ENCODE results near the gene PLEKHG3. TPM values are rescaled to one million over a fixed set of nuclear protein-coding genes. Genes with fewer than 3 reads are reported as not detected.

Gene PLEKHG3
- total and polyA plus RNA-seq, 2 of the 4 experiments (the other 2 are of a cell fraction) = 8.2 to 8.4 TPM

- Histone ChIP-seq H3K4me3 (ENCODE audit: insufficient read depth, low read depth, low read length) (peak overlapping the region; percentile 82; the same call in 1 of the 2 replicates), H3K27ac (ENCODE audit: insufficient read depth, low read length) (no peak overlapping the region)
- POLR2A ChIA-PET (ENCODE audit: unreplicated experiment) = no interaction called here
- TF ChIP-seq SMC3 (IDR thresholded peaks at IDR 0.05; ENCODE audit: low read depth, low read length) (no peak), CEBPB (IDR thresholded peaks at IDR 0.05; ENCODE audit: low read depth, low read length) (no peak), FOS (IDR thresholded peaks at IDR 0.05; ENCODE audit: low read depth, low read length) (no peak), CTCF (conservative IDR thresholded peaks at IDR 0.05; ENCODE audit: low read depth, low read length) (no peak), RCOR1 (IDR thresholded peaks at IDR 0.05; ENCODE audit: insufficient replicate concordance, low read length) (no peak), NFE2L2 (IDR thresholded peaks at IDR 0.05; ENCODE audit: low read depth, low read length) (no peak), RFX5 (IDR thresholded peaks at IDR 0.05; ENCODE audit: low read depth, low read length) (no peak), USF2 (IDR thresholded peaks at IDR 0.05; ENCODE audit: low read depth, low read length) (no peak), MAZ (IDR thresholded peaks at IDR 0.05; ENCODE audit: borderline replicate concordance, low read depth, low read length) (no peak), CHD1 (IDR thresholded peaks at IDR 0.05; ENCODE audit: low read depth, low read length) (no peak), BHLHE40 (IDR thresholded peaks at IDR 0.05; ENCODE audit: low read depth, low read length) (no peak), MAFK (IDR thresholded peaks at IDR 0.05; ENCODE audit: low read depth, low read length) (no peak), RAD21 (IDR thresholded peaks at IDR 0.05; ENCODE audit: low read length) (no peak), MXI1 (IDR thresholded peaks at IDR 0.05; ENCODE audit: borderline replicate concordance, low read depth, low read length) (no peak)
Measured at GRCh38 chr14:64705381-64706118, 1.3 kb downstream of the PLEKHG3 start.

More at GRCh38 chr14:64705381-64706118, 1.3 kb downstream of the PLEKHG3 start:
- BruUV-seq (replicated peaks) = no TSS peak
- in situ Hi-C loops (cut with MboI; ENCODE audit: low sequenced_read_pairs) = no loop called here
- Histone ChIP-seq H3K27me3 (ENCODE audit: control insufficient read depth, insufficient read depth, low read length) (peaks cover 30% of the 10 kb centered on the region), H3K23ac (ENCODE audit: low read depth, low read length) (peak overlapping the region; percentile 31; the same call in 1 of the 2 replicates), H3K9me1 (ENCODE audit: insufficient read depth, low read length) (peaks cover 11% of the 10 kb centered on the region), H4K91ac (ENCODE audit: insufficient read depth, low read depth, low read length) (no peak overlapping the region), H3K36me3 (ENCODE audit: control insufficient read depth, insufficient read depth, low read length) (no peaks in the 10 kb centered on the region), H4K5ac (ENCODE audit: low read depth, low read length) (no peak overlapping the region), H2BK15ac (ENCODE audit: low read depth, low read length) (no peak overlapping the region), H2BK120ac (ENCODE audit: low read depth, low read length) (no peak overlapping the region), H3K14ac (replicated peaks; ENCODE audit: low read depth, low read length) (0 out of 2 replicates have a peak overlapping the region, but pooled peaks have one; percentile 11), H2BK20ac (ENCODE audit: low read depth, low read length) (no peak overlapping the region), H2BK5ac (ENCODE audit: low read depth, low read length, poor library complexity, severe bottlenecking) (no peak overlapping the region), H3K79me1 (ENCODE audit: low read depth in 1 of 2, low read length in 2 of 2) (peaks cover 8 to 45% of the 10 kb centered on the region in 2 experiments; a peak in 3 of 4 replicates), H3K9me3 (ENCODE audit: control insufficient read depth, insufficient read depth, low read length) (no peaks in the 10 kb centered on the region), H3K4ac (ENCODE audit: low read depth, low read length) (0 out of 2 replicates have a peak overlapping the region, but pooled peaks have one; percentile 35), H3K9ac (ENCODE audit: low read depth, low read length) (no peak overlapping the region), H2AK5ac (ENCODE audit: low read depth, low read length) (no peak overlapping the region), H2AFZ (replicated peaks; ENCODE audit: low read length, poor library complexity) (peak overlapping the region; percentile 92), H4K8ac (ENCODE audit: low read depth in 2 of 2, low read length in 2 of 2) (peak overlapping the region in 1 of 2 experiments; percentile 39; a peak in 1 of 4 replicates), H3K56ac (ENCODE audit: extremely low read depth, insufficient read depth, low read length) (no peak overlapping the region), H2AK9ac (replicated peaks; ENCODE audit: low read depth, low read length, poor library complexity) (peak overlapping the region; percentile 80), H3K4me1 (ENCODE audit: control insufficient read depth, insufficient read depth, low read length) (peaks cover 13% of the 10 kb centered on the region; the same call in 1 of the 2 replicates), H3K4me2 (ENCODE audit: low read depth, low read length) (peak overlapping the region; percentile 88), H3K18ac (ENCODE audit: low read depth, low read length) (no peak overlapping the region), H4K20me1 (ENCODE audit: insufficient read depth, low read length) (peaks cover 26% of the 10 kb centered on the region)
- ATAC-seq (ENCODE audit: low read depth) (no peak), DNase-seq (no peak)
- 22% methylated on average over 10 of the region's 18 CpGs; no CpG with 5 or more reads in 1 of the 2 experiments for WGBS, 2 experiments (ENCODE audit: extremely low coverage in 2 of 2, insufficient read length in 1 of 2)
- intact Hi-C loops (cut with micrococcal nuclease) = loop anchor here (2.0 kb wide), 1 partner anchor 53 kb away; no protein-coding TSS in a partner anchor
- dilution Hi-C loops (cut with HindIII; ENCODE audit: low sequenced_read_pairs, unreplicated experiment) = no loop called here
- CTCF ChIA-PET = no interaction called here
